DND-41 (cell line): ENCODE results near the gene GPHA2.

Experiments
- CTCF ChIP-seq: IDR thresholded peaks from 2 replicates; pipeline ENCODE4 v1.5.1; 2012; ENCODE audit warnings: borderline replicate concordance, low read length, moderate library complexity, mild to moderate bottlenecking; ENCODE audit not compliant: poor library complexity, severe bottlenecking; ENCODE audit errors: extremely low read depth
- EZH2 ChIP-seq: IDR thresholded peaks from 3 replicates; pipeline ENCODE4 v1.6.1; 2012; ENCODE audit warnings: borderline replicate concordance, low read depth, mild to moderate bottlenecking, moderate library complexity, low read length, inconsistent platforms; ENCODE audit not compliant: severe bottlenecking

- no peak for TF ChIP-seq CTCF
- TF ChIP-seq EZH2: no peak
Observed at GRCh38 chr11:64911689-64912088, 24.0 kb downstream of the GPHA2 start.
